Mesenchymal stem cell (in vitro differentiated cells and primary cell): ENCODE results near the gene CEP104.

Experiments
- DNase-seq: peaks from one replicate; pipeline ENCODE4 v3.0.0-alpha.2; 2013
- H2AFZ ChIP-seq: one replicate; pipeline ENCODE4 v1.6.1; 2013; ENCODE audit warnings: low read depth, mild to moderate bottlenecking, control low read depth, inconsistent platforms, low read length, moderate library complexity
- H2AK5ac ChIP-seq: 2 replicates; pipeline ENCODE4 v1.6.1; 2013; ENCODE audit warnings: low read length, moderate library complexity, mild to moderate bottlenecking, inconsistent platforms; ENCODE audit not compliant: severe bottlenecking
- H2BK120ac ChIP-seq: one replicate; pipeline ENCODE4 v1.6.1; 2013; ENCODE audit warnings: low read depth, mild to moderate bottlenecking, inconsistent platforms, low read length, moderate library complexity
- H2BK12ac ChIP-seq, 2 experiments: one replicate each; pipeline ENCODE4 v1.6.1; 2013; ENCODE audit warnings: inconsistent platforms in 2 of 2, low read length in 2 of 2, mild to moderate bottlenecking in 2 of 2, moderate library complexity in 2 of 2, control low read depth in 1 of 2
- H2BK15ac ChIP-seq: one replicate; pipeline ENCODE4 v1.6.1; 2013; ENCODE audit warnings: mild to moderate bottlenecking, low read depth, inconsistent platforms; ENCODE audit not compliant: poor library complexity, severe bottlenecking
- H2BK5ac ChIP-seq: 2 replicates; pipeline ENCODE4 v1.6.1; 2013; ENCODE audit warnings: low read depth, mild to moderate bottlenecking, low read length, control low read depth, inconsistent platforms; ENCODE audit not compliant: poor library complexity, severe bottlenecking
- H3K14ac ChIP-seq, 2 experiments: one replicate each; pipeline ENCODE4 v1.6.1; 2013; ENCODE audit warnings: inconsistent platforms in 2 of 2, low read length in 2 of 2, control low read depth in 1 of 2, mild to moderate bottlenecking in 1 of 2, moderate library complexity in 1 of 2
- H3K18ac ChIP-seq, 2 experiments: one replicate each; pipeline ENCODE4 v1.6.1; 2013; ENCODE audit warnings: inconsistent platforms in 2 of 2, low read length in 2 of 2, control low read depth in 1 of 2, low read depth in 1 of 2, mild to moderate bottlenecking in 1 of 2
- H3K23ac ChIP-seq, 2 experiments: one replicate each; pipeline ENCODE4 v1.6.1; 2013; ENCODE audit warnings: inconsistent platforms in 2 of 2, low read length in 2 of 2, mild to moderate bottlenecking in 2 of 2, moderate library complexity in 2 of 2, control low read depth in 1 of 2
- H3K27ac ChIP-seq: 2 replicates; pipeline ENCODE4 v1.5.1; 2013; ENCODE audit warnings: mild to moderate bottlenecking, moderate library complexity, low read length, control low read depth, inconsistent platforms; ENCODE audit not compliant: poor library complexity, severe bottlenecking
- H3K27me3 ChIP-seq, 2 experiments: 2 replicates each; pipeline versions ENCODE4 v1.6.1 to v1.7.0; 2013; ENCODE audit warnings: low read length in 2 of 2, mild to moderate bottlenecking in 2 of 2, moderate library complexity in 2 of 2, control low read depth in 1 of 2, inconsistent platforms in 1 of 2; ENCODE audit not compliant: control insufficient read depth in 1 of 2, insufficient read depth in 1 of 2
- H3K36me3 ChIP-seq, 2 experiments: 2 replicates each; pipeline versions ENCODE4 v1.6.1 to v1.7.0; 2013; ENCODE audit warnings: low read length in 2 of 2, control low read depth in 1 of 2, inconsistent platforms in 1 of 2, low read depth in 1 of 2, mild to moderate bottlenecking in 1 of 2; ENCODE audit not compliant: insufficient read depth in 2 of 2, control insufficient read depth in 1 of 2
- H3K4ac ChIP-seq, 2 experiments: one replicate each; pipeline ENCODE4 v1.6.1; 2013; ENCODE audit warnings: inconsistent platforms in 2 of 2, low read length in 2 of 2, mild to moderate bottlenecking in 2 of 2, moderate library complexity in 2 of 2, control low read depth in 1 of 2, low read depth in 1 of 2
- H3K4me1 ChIP-seq: 2 replicates; pipeline ENCODE4 v1.6.1; 2013; ENCODE audit warnings: low read depth, low read length, control low read depth; ENCODE audit not compliant: control insufficient read depth, insufficient read depth
- H3K4me2 ChIP-seq: 2 replicates; pipeline ENCODE4 v1.6.1; 2013; ENCODE audit warnings: low read length, mild to moderate bottlenecking, inconsistent platforms; ENCODE audit not compliant: poor library complexity, severe bottlenecking
- H3K4me3 ChIP-seq, 2 experiments: 2 replicates each; pipeline versions ENCODE4 v1.5.1 to v1.7.0; 2013; ENCODE audit warnings: low read length in 2 of 2, mild to moderate bottlenecking in 2 of 2, control low read depth in 1 of 2, low read depth in 1 of 2; ENCODE audit not compliant: insufficient read depth in 1 of 2
- H3K79me1 ChIP-seq: replicated peaks from 2 replicates; pipeline ENCODE4 v1.6.1; 2013; ENCODE audit warnings: mild to moderate bottlenecking, control low read depth, low read length, inconsistent platforms; ENCODE audit not compliant: poor library complexity, severe bottlenecking
- H3K9ac ChIP-seq: 2 replicates; pipeline ENCODE4 v1.7.0; 2013; ENCODE audit warnings: mild to moderate bottlenecking, low read length, moderate library complexity
- H3K9me3 ChIP-seq: 2 replicates; pipeline ENCODE4 v1.7.0; 2013; ENCODE audit warnings: mild to moderate bottlenecking, low read length; ENCODE audit not compliant: control insufficient read depth
- H4K8ac ChIP-seq: one replicate; pipeline ENCODE4 v1.6.1; 2013; ENCODE audit warnings: inconsistent platforms, mild to moderate bottlenecking, low read length, moderate library complexity
- H4K91ac ChIP-seq: one replicate; pipeline ENCODE4 v1.6.1; 2013; ENCODE audit warnings: mild to moderate bottlenecking, low read length, inconsistent platforms
- WGBS: methylation state at CpG from one replicate; pipeline ENCODE4 v1.1.7; 2013; ENCODE audit warnings: mixed read lengths; 5-methylcytosine and 5-hydroxymethylcytosine counted together

Gene CEP104

DNA sequence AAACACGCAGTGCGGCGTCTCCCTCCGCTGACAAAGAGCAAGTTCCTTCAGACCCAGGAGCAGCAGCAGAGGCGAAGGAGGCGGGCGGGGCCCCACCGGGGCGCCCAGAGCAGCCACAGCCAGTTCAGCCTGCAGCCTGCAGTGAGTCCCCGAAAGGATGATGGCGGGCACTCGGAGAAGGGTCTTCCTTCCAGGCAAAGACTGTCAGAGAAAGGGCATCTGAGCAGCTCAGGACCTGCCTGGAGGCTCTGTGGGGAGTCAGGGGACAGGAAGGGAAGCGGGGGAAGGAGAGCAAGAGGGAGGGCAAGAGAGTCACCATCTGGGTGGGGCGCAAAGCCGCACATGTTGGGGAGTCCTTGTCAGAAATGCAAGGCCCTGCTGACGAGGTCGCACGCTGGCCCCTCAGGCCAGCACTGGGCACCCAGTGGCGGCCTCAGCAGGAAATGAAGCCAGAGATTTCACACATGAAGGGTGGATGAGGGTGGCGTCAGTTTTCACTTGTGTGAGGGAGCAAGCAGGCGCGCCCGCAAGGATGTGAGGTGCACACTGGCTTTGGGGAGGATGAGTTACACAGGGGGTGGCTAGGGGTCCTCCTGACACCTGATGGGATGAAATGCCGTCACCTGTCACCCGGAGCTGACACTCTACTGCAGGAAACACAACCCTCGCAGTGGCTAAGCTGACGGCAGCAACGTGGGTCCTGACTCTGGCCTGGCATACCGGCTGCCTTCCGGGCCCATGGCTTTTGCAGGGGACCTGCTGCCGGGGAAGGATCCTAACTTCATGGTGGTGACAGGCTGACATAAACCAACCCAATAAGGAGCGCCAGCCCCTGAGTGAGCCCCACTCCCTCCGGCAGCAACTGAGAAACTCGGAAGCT is 67.3 kb downstream of the CEP104 start:
- no peak for DNase-seq
- H3K79me1 ChIP-seq: peaks cover 37% of the 10 kb centered on the region
- H3K4me3 ChIP-seq: no peak overlapping the region
- H2AFZ ChIP-seq: no peak overlapping the region
- no peak overlapping the region for H3K9ac ChIP-seq
- 94% methylated on average over 34 of the region's 34 CpGs for WGBS
- H3K27ac ChIP-seq: no peak overlapping the region
- no peak overlapping the region for H2AK5ac ChIP-seq
- H2BK120ac ChIP-seq: no peak overlapping the region
- no peak overlapping the region for H3K23ac ChIP-seq
- H4K8ac ChIP-seq: no peak overlapping the region
- no peak overlapping the region for H3K18ac ChIP-seq
- H3K9me3 ChIP-seq: no peaks in the 10 kb centered on the region
- H3K4me1 ChIP-seq: peaks cover 10% of the 10 kb centered on the region
- no peak overlapping the region for H3K4ac ChIP-seq
- H2BK15ac ChIP-seq: no peak overlapping the region
- H3K36me3 ChIP-seq: peaks cover 48 to 66% of the 10 kb centered on the region in 2 experiments
- H3K14ac ChIP-seq: no peak overlapping the region
- no peaks in the 10 kb centered on the region for H3K27me3 ChIP-seq
- no peak overlapping the region for H2BK5ac ChIP-seq
- no peak overlapping the region for H3K4me2 ChIP-seq
- H2BK12ac ChIP-seq: no peak overlapping the region
- H4K91ac ChIP-seq: peak overlapping the region; percentile 54

DNA sequence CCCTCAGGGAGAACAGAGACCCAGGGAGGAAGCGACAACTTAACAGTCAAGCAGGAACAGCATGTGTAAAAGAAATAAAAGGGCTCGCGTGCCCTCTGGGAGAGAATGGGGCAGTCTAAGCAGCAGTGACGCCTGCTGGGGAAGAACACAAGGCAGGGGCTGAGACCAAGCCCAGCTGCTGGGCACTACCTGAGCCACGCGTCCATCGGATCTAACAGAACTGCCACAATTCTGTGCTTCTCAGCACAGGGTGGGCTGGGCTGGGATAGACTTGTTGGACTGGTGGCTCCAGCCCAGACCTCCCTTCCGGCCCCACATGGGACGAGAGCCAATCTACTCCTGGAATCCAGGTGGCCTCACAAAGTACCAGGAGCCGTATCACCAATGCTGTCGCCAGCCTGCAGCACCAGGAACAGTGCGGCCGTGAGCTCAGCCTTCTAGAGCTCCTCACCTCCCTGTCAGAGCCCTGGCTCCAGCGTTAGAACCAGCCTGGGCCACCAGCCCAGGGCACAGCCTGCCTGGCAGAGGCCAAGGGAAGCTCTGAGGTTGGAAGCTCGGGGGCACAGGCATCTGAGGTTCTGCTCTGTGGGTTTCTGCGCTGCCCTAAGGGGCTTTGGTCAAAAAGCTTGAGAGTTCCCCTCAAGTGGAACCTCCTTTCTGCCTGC is 68.1 kb downstream of the CEP104 start:
- H2BK15ac ChIP-seq: no peak overlapping the region
- WGBS: 95% methylated on average over 16 of the region's 16 CpGs

DNA sequence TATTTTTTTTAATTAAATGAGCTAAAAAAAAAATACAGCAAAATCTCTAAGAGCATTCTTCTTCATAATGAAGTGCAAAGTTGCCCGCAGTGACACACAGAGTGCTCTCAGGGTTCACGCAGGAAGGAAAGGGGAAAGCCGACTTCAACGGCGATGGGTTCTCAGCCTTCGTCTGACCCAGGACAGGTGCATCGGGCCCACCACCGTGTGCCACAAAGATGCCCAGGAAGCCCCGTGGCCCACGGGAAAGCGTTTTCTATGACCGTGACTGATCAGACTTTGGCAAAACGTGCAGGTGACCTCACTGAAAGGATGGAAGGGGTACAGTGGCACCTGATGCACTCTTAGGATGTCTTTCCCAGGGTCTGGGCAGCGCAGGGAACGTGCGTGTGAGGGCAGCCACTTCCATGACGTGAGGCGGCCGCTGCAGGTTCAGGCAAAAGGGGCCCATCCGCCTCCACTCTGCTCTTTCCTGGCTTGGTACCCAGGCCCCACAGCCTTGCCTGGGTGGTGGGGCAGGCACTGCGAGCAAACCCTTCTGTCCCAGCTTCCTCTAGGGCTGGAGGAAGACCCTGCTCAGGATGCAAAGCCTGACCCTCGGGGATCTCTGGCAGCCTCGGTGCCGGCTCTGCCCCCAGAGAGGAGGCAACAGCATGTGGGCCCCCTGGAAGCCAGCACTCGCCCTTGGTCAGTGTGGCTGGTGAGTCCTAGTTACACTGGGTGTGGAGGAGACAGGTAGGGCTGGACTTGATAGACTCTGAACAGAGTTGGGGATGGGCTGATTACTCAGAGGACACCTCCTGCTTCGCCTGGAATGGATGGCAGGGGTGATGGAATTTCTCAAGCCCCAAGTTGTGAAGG is 69.0 kb downstream of the CEP104 start:
- Histone ChIP-seq H3K9ac (no peak overlapping the region), H2BK12ac (no peak overlapping the region), H3K4me2 (no peak overlapping the region), H3K4me3 (no peak overlapping the region), H3K4me1 (peaks cover 2% of the 10 kb centered on the region), H2AK5ac (no peak overlapping the region), H3K14ac (no peak overlapping the region), H2BK15ac (no peak overlapping the region), H2AFZ (no peak overlapping the region), H3K9me3 (no peaks in the 10 kb centered on the region), H2BK5ac (no peak overlapping the region), H4K91ac (no peak overlapping the region), H3K79me1 (peaks cover 45% of the 10 kb centered on the region), H3K27me3 (no peaks in the 10 kb centered on the region), H4K8ac (no peak overlapping the region), H3K18ac (no peak overlapping the region), H2BK120ac (no peak overlapping the region), H3K36me3 (peaks cover 64 to 80% of the 10 kb centered on the region in 2 experiments), H3K4ac (no peak overlapping the region), H3K23ac (no peak overlapping the region), H3K27ac (no peak overlapping the region)
- no peak for DNase-seq
- WGBS: 97% methylated on average over 26 of the region's 26 CpGs

More for the DNA sequence above, 68.1 kb downstream of the CEP104 start:
- Histone ChIP-seq H3K4me1 (peaks cover 6% of the 10 kb centered on the region), H3K14ac (no peak overlapping the region), H2AFZ (no peak overlapping the region), H3K4me3 (no peak overlapping the region), H3K18ac (no peak overlapping the region), H3K9me3 (no peaks in the 10 kb centered on the region), H3K4ac (no peak overlapping the region), H3K4me2 (no peak overlapping the region), H2BK120ac (no peak overlapping the region), H3K27ac (no peak overlapping the region), H2AK5ac (no peak overlapping the region), H3K27me3 (no peaks in the 10 kb centered on the region), H3K23ac (no peak overlapping the region), H3K79me1 (peaks cover 43% of the 10 kb centered on the region), H2BK5ac (no peak overlapping the region), H3K9ac (no peak overlapping the region), H2BK12ac (no peak overlapping the region), H4K8ac (no peak overlapping the region), H4K91ac (no peak overlapping the region), H3K36me3 (peaks cover 55 to 73% of the 10 kb centered on the region in 2 experiments)
- no peak for DNase-seq

DNA sequence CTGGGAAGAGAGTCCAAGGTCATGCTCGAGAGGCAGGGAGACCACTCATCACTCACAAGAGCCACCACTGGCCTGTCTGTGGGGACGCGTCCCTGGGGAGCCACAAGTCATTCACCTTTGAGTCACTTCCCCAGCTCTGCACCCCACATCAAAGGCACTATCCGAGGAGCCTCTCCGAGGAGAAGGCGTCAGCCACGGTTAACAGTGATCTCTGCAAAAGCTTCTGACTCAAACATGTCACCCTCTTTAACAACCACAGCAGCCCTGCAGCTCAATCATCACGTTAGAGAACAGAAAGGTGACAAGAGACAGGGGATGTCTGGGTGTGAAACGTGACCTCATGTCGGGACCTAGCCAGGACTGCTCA is 69.7 kb downstream of the CEP104 start:
- H3K14ac ChIP-seq: no peak overlapping the region
- no peak overlapping the region for H3K27ac ChIP-seq
- peaks cover 70 to 87% of the 10 kb centered on the region in 2 experiments for H3K36me3 ChIP-seq
- no peak overlapping the region for H3K18ac ChIP-seq
- H4K91ac ChIP-seq: no peak overlapping the region
- H2AFZ ChIP-seq: no peak overlapping the region
- no peak overlapping the region for H3K4me2 ChIP-seq
- H2AK5ac ChIP-seq: no peak overlapping the region
- H3K4me1 ChIP-seq: peaks cover 2% of the 10 kb centered on the region
- H3K4ac ChIP-seq: no peak overlapping the region
- DNase-seq: no peak
- H3K9ac ChIP-seq: no peak overlapping the region
- H3K23ac ChIP-seq: no peak overlapping the region
- H4K8ac ChIP-seq: no peak overlapping the region
- H3K27me3 ChIP-seq: no peaks in the 10 kb centered on the region
- no peak overlapping the region for H2BK120ac ChIP-seq
- H2BK15ac ChIP-seq: no peak overlapping the region
- no peaks in the 10 kb centered on the region for H3K9me3 ChIP-seq
- peaks cover 48% of the 10 kb centered on the region for H3K79me1 ChIP-seq
- no peak overlapping the region for H2BK12ac ChIP-seq
- H3K4me3 ChIP-seq: no peak overlapping the region
- 78% methylated on average over 8 of the region's 10 CpGs for WGBS
- no peak overlapping the region for H2BK5ac ChIP-seq
